ENCODE measurements around the gene NDUFC1.

NDUFC1 gene

DNA sequence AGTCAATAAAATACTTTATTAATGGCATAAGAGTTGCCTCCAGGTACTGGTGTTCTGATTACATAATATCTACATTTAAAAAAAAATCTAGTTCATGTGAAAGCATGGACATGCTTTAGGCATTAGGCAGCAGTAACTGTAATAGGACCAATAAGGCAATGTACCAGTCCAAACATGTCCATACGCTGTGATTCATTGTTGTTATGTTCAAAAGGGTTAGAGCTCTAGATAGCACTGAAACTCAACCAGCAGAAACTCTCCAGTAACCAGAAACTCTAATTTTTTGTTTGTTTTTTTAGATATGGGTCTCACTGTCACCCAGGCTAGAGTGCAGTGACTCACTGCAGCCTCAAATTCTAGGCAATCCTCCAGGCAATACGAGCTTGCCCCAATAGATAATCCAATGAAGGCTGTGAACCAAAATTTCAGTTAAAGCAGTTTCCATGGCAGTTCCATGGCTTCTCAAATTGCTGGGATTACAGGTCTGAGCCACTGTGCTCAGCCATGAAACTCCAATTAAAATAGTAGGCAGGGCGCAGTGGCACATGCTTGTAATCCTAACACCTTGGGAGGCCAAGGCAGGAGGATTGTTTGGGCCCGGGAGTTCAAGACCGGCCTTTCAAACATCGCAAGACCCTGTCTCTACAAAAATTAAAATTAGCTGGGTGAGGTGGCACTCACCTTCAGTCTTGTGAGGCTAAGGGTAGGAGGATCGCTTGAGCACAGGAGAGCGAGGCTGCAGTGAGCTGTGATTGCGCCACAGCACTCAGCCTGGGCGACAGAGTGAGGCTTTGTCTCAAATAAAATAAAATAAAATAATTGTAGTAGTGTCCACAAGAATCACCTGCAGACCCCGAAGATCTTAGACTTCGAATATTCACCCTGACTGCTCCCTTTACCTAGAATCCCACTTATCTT is 58.6 kb downstream of the NDUFC1 start (continued):
- TF ChIP-seq ZNF155 (tag by site-specific recombination; IDR thresholded peaks at IDR 0.05) (no peak), ZNF488 (tag by site-specific recombination; IDR thresholded peaks at IDR 0.05) (no peak), ZNF2 (tag by site-specific recombination; IDR thresholded peaks at IDR 0.05) (0 out of 2 replicates have a peak, but pooled peaks have one; percentile 12), PRDM1 (tag by site-specific recombination; IDR thresholded peaks at IDR 0.05) (no peak), ZNF518A (tag by site-specific recombination; conservative IDR thresholded peaks at IDR 0.05; ENCODE audit: low read depth) (0 out of 2 replicates have a peak, but pooled peaks have one; percentile 31), ZNF391 (tag by site-specific recombination; IDR thresholded peaks at IDR 0.05; ENCODE audit: borderline replicate concordance, low read depth) (peak; percentile 19; the same call in 1 of the 2 replicates), ZXDB (tag by site-specific recombination; IDR thresholded peaks at IDR 0.05) (peak; percentile 78), ZNF629 (tag by site-specific recombination; IDR thresholded peaks at IDR 0.05) (peak; percentile 87), GFI1B (tag by site-specific recombination; IDR thresholded peaks at IDR 0.05) (peak; percentile 70; the same call in 1 of the 2 replicates), ZNF221 (tag by site-specific recombination; IDR thresholded peaks at IDR 0.05; ENCODE audit: borderline replicate concordance) (no peak), ZNF416 (tag by site-specific recombination; IDR thresholded peaks at IDR 0.05) (no peak), ZFP41 (tag by site-specific recombination; IDR thresholded peaks at IDR 0.05; ENCODE audit: borderline replicate concordance) (no peak), GLI2 (tag by site-specific recombination; IDR thresholded peaks at IDR 0.05; ENCODE audit: borderline replicate concordance, low read depth) (peak; percentile 34; the same call in 1 of the 2 replicates), TRIM28 (IDR thresholded peaks at IDR 0.05; ENCODE audit: borderline replicate concordance, low read length) (peak; percentile 91), ZSCAN16 (tag by site-specific recombination; IDR thresholded peaks at IDR 0.05) (0 out of 2 replicates have a peak, but pooled peaks have one; percentile 77), ZNF529 (tag by site-specific recombination; IDR thresholded peaks at IDR 0.05; ENCODE audit: insufficient replicate concordance) (no peak), MYNN (tag by site-specific recombination; IDR thresholded peaks at IDR 0.05; ENCODE audit: borderline replicate concordance) (0 out of 2 replicates have a peak, but pooled peaks have one; percentile 35), ZNF114 (tag by site-specific recombination; IDR thresholded peaks at IDR 0.05) (no peak), ZNF521 (tag by site-specific recombination; IDR thresholded peaks at IDR 0.05) (no peak), ZNF202 (tag by site-specific recombination; IDR thresholded peaks at IDR 0.05; ENCODE audit: borderline replicate concordance) (no peak), ZBTB1 (tag by site-specific recombination; IDR thresholded peaks at IDR 0.05) (0 out of 2 replicates have a peak, but pooled peaks have one; percentile 34), ZNF571 (tag by site-specific recombination; IDR thresholded peaks at IDR 0.05) (no peak), TSHZ1 (tag by site-specific recombination; IDR thresholded peaks at IDR 0.05; ENCODE audit: borderline replicate concordance) (peak; percentile 40)
- TF ChIP-seq, protein P1, sequence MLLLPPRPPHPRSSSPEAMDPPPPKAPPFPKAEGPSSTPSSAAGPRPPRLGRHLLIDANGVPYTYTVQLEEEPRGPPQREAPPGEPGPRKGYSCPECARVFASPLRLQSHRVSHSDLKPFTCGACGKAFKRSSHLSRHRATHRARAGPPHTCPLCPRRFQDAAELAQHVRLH (tag by site-specific recombination; IDR thresholded peaks at IDR 0.05) = no peak
- TF ChIP-seq, protein P2, sequence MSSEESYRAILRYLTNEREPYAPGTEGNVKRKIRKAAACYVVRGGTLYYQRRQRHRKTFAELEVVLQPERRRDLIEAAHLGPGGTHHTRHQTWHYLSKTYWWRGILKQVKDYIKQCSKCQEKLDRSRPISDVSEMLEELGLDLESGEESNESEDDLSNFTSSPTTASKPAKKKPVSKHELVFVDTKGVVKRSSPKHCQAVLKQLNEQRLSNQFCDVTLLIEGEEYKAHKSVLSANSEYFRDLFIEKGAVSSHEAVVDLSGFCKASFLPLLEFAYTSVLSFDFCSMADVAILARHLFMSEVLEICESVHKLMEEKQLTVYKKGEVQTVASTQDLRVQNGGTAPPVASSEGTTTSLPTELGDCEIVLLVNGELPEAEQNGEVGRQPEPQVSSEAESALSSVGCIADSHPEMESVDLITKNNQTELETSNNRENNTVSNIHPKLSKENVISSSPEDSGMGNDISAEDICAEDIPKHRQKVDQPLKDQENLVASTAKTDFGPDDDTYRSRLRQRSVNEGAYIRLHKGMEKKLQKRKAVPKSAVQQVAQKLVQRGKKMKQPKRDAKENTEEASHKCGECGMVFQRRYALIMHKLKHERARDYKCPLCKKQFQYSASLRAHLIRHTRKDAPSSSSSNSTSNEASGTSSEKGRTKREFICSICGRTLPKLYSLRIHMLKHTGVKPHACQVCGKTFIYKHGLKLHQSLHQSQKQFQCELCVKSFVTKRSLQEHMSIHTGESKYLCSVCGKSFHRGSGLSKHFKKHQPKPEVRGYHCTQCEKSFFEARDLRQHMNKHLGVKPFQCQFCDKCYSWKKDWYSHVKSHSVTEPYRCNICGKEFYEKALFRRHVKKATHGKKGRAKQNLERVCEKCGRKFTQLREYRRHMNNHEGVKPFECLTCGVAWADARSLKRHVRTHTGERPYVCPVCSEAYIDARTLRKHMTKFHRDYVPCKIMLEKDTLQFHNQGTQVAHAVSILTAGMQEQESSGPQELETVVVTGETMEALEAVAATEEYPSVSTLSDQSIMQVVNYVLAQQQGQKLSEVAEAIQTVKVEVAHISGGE (tag by site-specific recombination; conservative IDR thresholded peaks at IDR 0.05; ENCODE audit: low read depth) = no peak
